Stomach (tissue), 9 donors: ENCODE data around the gene MUSK. TPM values are rescaled to one million over a fixed set of nuclear protein-coding genes. Genes with fewer than 3 reads are reported as not detected.

Experiments used
- DNase-seq, 2 donors: peaks; one replicate each; pipeline versions ENCODE4 v3.0.0 to v3.0.0-alpha.2; 2013 to 2019
- H3K27ac ChIP-seq, 5 donors: fragments of 200-600 bp in 4 of 5; sonication (generic) in 4 of 5; one replicate each; pipeline ENCODE4 v1.5.1; 2013 to 2019; ENCODE audit warnings: mild to moderate bottlenecking in 1 of 5, moderate library complexity in 1 of 5
- H3K27me3 ChIP-seq, 3 donors: fragments of 200-600 bp; sonication (generic); one replicate each; pipeline ENCODE4 v1.5.1; 2017 to 2019; ENCODE audit warnings: mixed run types in 1 of 3
- H3K36me3 ChIP-seq, 4 donors: fragments of 200-600 bp; sonication (generic); 1 replicate in 3 of 4; 2 replicates in 1 of 4; pipeline ENCODE4 v1.5.1; 2016 to 2019
- H3K4me1 ChIP-seq, 4 donors: fragments of 200-600 bp; sonication (generic); one replicate each; pipeline ENCODE4 v1.5.1; 2016 to 2019
- H3K4me3 ChIP-seq, 4 donors: fragments of 200-600 bp; sonication (generic) in 3 of 4; one replicate each; pipeline ENCODE4 v1.5.1; 2016 to 2019; ENCODE audit warnings: mild to moderate bottlenecking in 1 of 4
- H3K9me3 ChIP-seq, 4 donors: fragments of 200-600 bp; sonication (generic); one replicate each; pipeline ENCODE4 v1.5.1; 2016 to 2019
- EP300 ChIP-seq: sonication (generic); formaldehyde crosslinking; IDR thresholded peaks from one replicate; pipeline ENCODE4 v1.6.1; 2017; ENCODE audit warnings: antibody characterized with exemption
- POLR2A ChIP-seq, 4 donors: fragments of 450-650 bp; IDR thresholded peaks; one replicate each; pipeline ENCODE4 v1.6.1; 2016; ENCODE audit warnings: antibody characterized with exemption in 4 of 4, control low read depth in 2 of 4, mild to moderate bottlenecking in 1 of 4, moderate library complexity in 1 of 4
- POLR2AphosphoS5 ChIP-seq, 3 donors: sonication (generic); formaldehyde crosslinking; IDR thresholded peaks; one replicate each; pipeline ENCODE4 v1.6.1; 2016; ENCODE audit warnings: antibody characterized with exemption in 3 of 3
- WGBS, 5 donors: extraction: QIAGEN DNeasy Blood & Tissue Kit in 3 of 5; methylation state at CpG; one replicate each; pipeline versions ENCODE4 v1.1.5 to v1.1.7; 2013 to 2018; 5-methylcytosine and 5-hydroxymethylcytosine counted together
- intact Hi-C: fragments of 100-400 bp; cut with DNase I; formaldehyde crosslinking; loops from one replicate; pipeline ENCODE4 v1.15.1; 2023; ENCODE audit warnings: low total_unique reads
- polyA plus RNA-seq, 3 donors: library from polyadenylated mRNA; stranded (reverse); fragments of 200-250 nt; gene quantifications; one replicate each; pipeline ENCODE4 v1.2.3, GENCODE V29; 2013
- total RNA-seq, 5 donors: library from RNA; depleted of rRNA; stranded (reverse); fragments of >200 nt; gene quantifications; one replicate each; pipeline versions ENCODE4 v1.1.0 to v1.2.3, GENCODE V29; 2014 to 2016
- TF ChIP-seq, protein P1 (sequence below), 7 experiments: fragments of 450-650 bp in 4 of 7; fragments of 200-600 bp in 3 of 7; sonication (generic) in 3 of 7; IDR thresholded peaks; one replicate each; pipeline ENCODE4 v1.5.1; 2016 to 2019; ENCODE audit warnings: antibody characterized with exemption in 7 of 7, control low read depth in 2 of 7, mild to moderate bottlenecking in 1 of 7
- donor health status: healthy with polysubstance abuse.
- donor health status: Bipolar disorder and iron deficiency.
- donor health status: healthy.

MUSK gene
- total and polyA plus RNA-seq, 8 donors = 0.23 to 20.4 (median 3.0) TPM

DNA sequence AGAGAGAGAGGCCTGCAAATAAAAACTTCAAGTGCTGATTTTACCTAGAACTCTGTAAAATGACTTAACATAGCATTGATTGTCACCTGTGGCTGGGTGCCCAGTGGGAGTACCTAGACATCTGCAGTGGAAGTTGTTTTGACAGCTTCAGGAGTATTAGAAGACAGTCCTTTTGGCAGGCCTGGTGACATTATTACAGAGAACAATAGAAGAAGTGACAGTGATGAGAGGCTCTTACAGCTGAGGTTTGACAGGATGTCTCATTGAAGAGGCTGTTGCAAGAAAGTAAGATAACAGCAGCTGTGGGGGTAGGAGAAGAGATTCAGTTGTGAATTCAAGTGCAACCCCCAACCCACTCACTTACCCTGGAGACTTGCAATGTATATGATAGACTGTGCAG lies 27.9 kb upstream of the MUSK start:
- no peak for DNase-seq
- H3K4me3 ChIP-seq = no peak overlapping the region
- no peaks in the 10 kb centered on the region for H3K36me3 ChIP-seq
- intact Hi-C loops = loop anchor here (5.0 kb wide), 1 partner anchor 657 kb away; no protein-coding TSS in a partner anchor
- H3K4me1 ChIP-seq = no peaks in the 10 kb centered on the region
- TF ChIP-seq, protein P1, sequence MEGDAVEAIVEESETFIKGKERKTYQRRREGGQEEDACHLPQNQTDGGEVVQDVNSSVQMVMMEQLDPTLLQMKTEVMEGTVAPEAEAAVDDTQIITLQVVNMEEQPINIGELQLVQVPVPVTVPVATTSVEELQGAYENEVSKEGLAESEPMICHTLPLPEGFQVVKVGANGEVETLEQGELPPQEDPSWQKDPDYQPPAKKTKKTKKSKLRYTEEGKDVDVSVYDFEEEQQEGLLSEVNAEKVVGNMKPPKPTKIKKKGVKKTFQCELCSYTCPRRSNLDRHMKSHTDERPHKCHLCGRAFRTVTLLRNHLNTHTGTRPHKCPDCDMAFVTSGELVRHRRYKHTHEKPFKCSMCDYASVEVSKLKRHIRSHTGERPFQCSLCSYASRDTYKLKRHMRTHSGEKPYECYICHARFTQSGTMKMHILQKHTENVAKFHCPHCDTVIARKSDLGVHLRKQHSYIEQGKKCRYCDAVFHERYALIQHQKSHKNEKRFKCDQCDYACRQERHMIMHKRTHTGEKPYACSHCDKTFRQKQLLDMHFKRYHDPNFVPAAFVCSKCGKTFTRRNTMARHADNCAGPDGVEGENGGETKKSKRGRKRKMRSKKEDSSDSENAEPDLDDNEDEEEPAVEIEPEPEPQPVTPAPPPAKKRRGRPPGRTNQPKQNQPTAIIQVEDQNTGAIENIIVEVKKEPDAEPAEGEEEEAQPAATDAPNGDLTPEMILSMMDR (IDR thresholded peaks at IDR 0.05) = no peak
- TF ChIP-seq POLR2A (IDR thresholded peaks at IDR 0.05) (no peak), POLR2AphosphoS5 (IDR thresholded peaks at IDR 0.05) (no peak), EP300 (no peak)
- H3K9me3 ChIP-seq = peaks cover 0 to 10% (median 6%) of the 10 kb centered on the region in 4 donors
- no peak overlapping the region for H3K27ac ChIP-seq
- H3K27me3 ChIP-seq = no peaks in the 10 kb centered on the region

DNA sequence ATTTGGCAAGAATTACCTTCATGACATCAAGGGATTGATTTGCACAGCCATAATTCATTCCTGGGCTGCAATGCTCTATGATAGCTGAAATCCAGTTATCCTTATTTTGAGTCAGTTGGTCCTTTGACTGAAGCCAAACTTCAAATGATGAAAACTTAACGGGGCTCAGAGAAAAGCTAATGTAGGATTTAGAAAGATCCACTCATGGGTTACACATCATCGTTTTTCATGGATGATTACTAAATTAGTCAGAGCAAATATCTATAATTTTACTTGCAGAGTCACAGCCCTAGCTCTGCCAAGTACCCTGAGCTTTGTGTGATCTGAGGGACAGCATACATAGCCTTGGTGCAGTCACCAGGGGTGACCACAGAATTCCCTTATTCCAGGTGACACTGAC lies 27.3 kb upstream of the MUSK start:
- Histone ChIP-seq H3K27ac (no peak overlapping the region), H3K36me3 (no peaks in the 10 kb centered on the region), H3K9me3 (peaks cover 0 to 5% (median 1%) of the 10 kb centered on the region in 4 donors), H3K27me3 (no peaks in the 10 kb centered on the region), H3K4me3 (no peak overlapping the region), H3K4me1 (no peaks in the 10 kb centered on the region)
- no peak for DNase-seq
- 61 to 85% (median 76%) methylated on average over 2 of the region's 2 CpGs for WGBS, 5 donors
- TF ChIP-seq POLR2A (IDR thresholded peaks at IDR 0.05) = no peak
- no peak for TF ChIP-seq POLR2AphosphoS5 (IDR thresholded peaks at IDR 0.05)
- TF ChIP-seq, protein P1 (IDR thresholded peaks at IDR 0.05) = no peak
- no peak for TF ChIP-seq EP300
- intact Hi-C loops = loop anchor here (5.0 kb wide), 1 partner anchor 656 kb away; no protein-coding TSS in a partner anchor

DNA sequence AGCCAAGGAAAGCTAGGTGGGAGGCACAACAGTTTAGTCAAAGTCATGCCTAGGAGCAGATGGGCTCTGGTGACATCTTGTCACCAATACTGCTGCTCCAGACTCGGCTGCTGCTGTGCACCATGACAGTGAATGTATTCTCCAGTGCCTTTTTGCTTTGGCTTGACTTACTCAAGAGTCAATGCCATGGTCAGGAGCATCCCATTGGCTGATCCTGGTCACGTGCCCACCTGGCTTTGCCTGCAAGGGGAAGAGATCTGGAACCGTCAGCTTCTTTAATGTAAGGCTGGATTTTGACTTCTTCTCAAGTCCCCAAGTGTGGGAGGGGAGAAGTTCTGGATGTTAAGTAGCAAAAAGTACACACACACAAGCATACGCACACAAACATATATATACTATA lies 19.9 kb upstream of the MUSK start:
- TF ChIP-seq EP300 (no peak), POLR2A (IDR thresholded peaks at IDR 0.05) (no peak)
- TF ChIP-seq, protein P1 (IDR thresholded peaks at IDR 0.05) = no peak
- intact Hi-C loops = no loop called here
- WGBS, 5 donors = 69 to 94% (median 82%) methylated on average over 4 of the region's 4 CpGs
- Histone ChIP-seq H3K4me1 (peaks cover 0 to 14% (median 0%) of the 10 kb centered on the region in 4 donors), H3K36me3 (no peaks in the 10 kb centered on the region), H3K4me3 (no peak overlapping the region), H3K9me3 (no peaks in the 10 kb centered on the region), H3K27ac (peak overlapping the region in 1 of 5 donors; percentile 20), H3K27me3 (no peaks in the 10 kb centered on the region)
- DNase-seq = no peak

DNA sequence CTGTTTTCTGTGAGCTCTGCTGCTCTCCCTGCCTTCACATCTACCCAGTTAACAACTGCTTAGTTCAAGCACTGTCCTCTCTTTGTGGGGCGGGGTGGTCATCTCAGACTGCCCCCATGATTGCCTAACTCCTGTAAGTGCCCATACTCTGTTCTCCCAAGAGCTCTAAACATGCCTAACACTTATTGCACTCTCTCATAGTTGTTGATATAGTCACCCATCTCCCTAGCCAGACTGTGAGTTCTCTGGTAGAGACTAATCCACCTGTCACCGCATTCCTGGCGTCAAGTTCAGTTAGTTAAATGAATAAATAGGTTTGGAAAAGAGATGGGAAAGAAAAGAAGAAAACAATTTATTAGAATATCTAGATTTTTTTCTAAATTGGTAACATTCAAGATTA lies 18.3 kb upstream of the MUSK start:
- peak overlapping the region in 4 of 5 donors; percentile 20 to 61 (median 50) for H3K27ac ChIP-seq
- H3K36me3 ChIP-seq = no peaks in the 10 kb centered on the region
- peaks cover 0 to 14% (median 0%) of the 10 kb centered on the region in 4 donors for H3K4me1 ChIP-seq
- no peak overlapping the region for H3K4me3 ChIP-seq
- intact Hi-C loops = no loop called here
- TF ChIP-seq POLR2A (IDR thresholded peaks at IDR 0.05) = no peak
- peak in 2 of 3 donors; percentile 20 to 43 for TF ChIP-seq POLR2AphosphoS5 (IDR thresholded peaks at IDR 0.05)
- no peak for TF ChIP-seq EP300
- TF ChIP-seq, protein P1 (IDR thresholded peaks at IDR 0.05) = no peak
- no peak for DNase-seq
- 85 to 95% (median 92%) methylated on average over 3 of the region's 3 CpGs for WGBS, 5 donors
- H3K9me3 ChIP-seq = no peaks in the 10 kb centered on the region
- no peaks in the 10 kb centered on the region for H3K27me3 ChIP-seq
